Measurements from ENCODE around the gene UBXN2A. TPM values are rescaled to one million over a fixed set of nuclear protein-coding genes. Genes with fewer than 3 reads are reported as not detected.

UBXN2A gene, protein sequence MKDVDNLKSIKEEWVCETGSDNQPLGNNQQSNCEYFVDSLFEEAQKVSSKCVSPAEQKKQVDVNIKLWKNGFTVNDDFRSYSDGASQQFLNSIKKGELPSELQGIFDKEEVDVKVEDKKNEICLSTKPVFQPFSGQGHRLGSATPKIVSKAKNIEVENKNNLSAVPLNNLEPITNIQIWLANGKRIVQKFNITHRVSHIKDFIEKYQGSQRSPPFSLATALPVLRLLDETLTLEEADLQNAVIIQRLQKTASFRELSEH
- polyA plus RNA-seq (2013, experiment 1 of 2): 15.7 TPM
- polyA plus RNA-seq (2013, experiment 2 of 2): 15.8 TPM

DNA sequence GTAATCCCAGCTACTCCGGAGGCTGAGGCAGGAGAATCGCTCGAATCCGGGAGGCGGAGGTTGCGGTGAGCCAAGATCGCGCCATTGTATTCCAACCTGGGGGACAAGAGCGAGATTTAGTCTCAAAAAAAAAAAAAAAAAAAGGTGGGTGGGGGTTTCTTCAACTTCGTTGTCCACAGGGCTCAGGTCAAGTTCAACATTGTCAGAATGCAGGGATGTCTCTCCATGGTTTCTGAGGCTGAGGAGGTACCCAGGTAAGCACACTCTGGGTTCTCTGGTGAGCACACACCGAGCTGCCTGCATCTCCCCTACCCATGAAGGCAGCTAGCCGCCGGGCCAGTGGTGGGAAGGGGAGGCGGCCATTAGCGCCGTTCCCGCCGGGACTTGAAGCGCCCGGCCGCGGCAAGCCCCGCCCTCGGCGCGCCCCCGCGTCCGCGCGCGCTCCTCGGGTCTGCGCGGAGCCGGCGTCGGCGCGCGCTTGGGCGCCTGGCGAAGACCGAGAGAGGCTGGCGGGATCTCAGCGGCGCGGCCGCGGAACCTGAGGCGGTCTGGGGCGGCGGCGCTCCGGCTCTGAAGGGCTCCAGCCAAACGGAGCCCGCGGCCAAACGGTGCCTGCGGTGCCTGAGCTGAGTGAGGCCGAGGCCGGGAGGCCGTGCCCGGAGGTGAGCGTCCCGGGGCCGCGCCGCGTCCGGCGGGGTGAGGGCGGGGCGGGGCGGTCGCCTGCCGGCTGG, at the start of gene UBXN2A:
Gene UBXN2A, plus strand, starts transcription at position 477 of the 731 bp plus-strand sequence. CDS start 17,852 bp downstream, outside the sequence.
- Histone ChIP-seq H3K14ac (ENCODE audit: low read length) (peak within 1 kb of the TSS; percentile 97), H2BK120ac (ENCODE audit: low read depth, low read length) (peak within 1 kb of the TSS; percentile 24), H2BK15ac (ENCODE audit: low read length) (peak within 1 kb of the TSS; percentile 77), H2AK5ac (ENCODE audit: low read depth, low read length) (peak within 1 kb of the TSS; percentile 58), H3K79me1 (ENCODE audit: low read depth, low read length) (no peaks in the 10 kb centered on the region), H2BK12ac (ENCODE audit: low read length) (no peak within 1 kb of the TSS), H4K91ac (ENCODE audit: low read depth, low read length, poor library complexity) (no peak within 1 kb of the TSS), H3K4me3 (ENCODE audit: low read length in 2 of 2) (peak within 1 kb of the TSS; percentile 94 to 97), H4K8ac (ENCODE audit: low read depth, low read length) (no peak within 1 kb of the TSS), H3K4me1 (ENCODE audit: control insufficient read depth in 2 of 2, insufficient read depth in 1 of 2, low read depth in 1 of 2, low read length in 2 of 2) (peaks cover 2 to 5% of the 10 kb centered on the region in 2 donors), H3K18ac (ENCODE audit: low read length) (peak within 1 kb of the TSS; percentile 99), H3K23ac (ENCODE audit: low read depth, low read length, poor library complexity) (peak within 1 kb of the TSS; percentile 90), H3K9ac (ENCODE audit: low read depth, low read length, poor library complexity) (peak within 1 kb of the TSS; percentile 98), H2AFZ (ENCODE audit: low read length) (peak within 1 kb of the TSS; percentile 92), H3K27ac (replicated peaks; ENCODE audit: low read length) (peak within 1 kb of the TSS; percentile 91), H3K4me2 (ENCODE audit: insufficient read depth, low read length, poor library complexity, severe bottlenecking) (peak within 1 kb of the TSS; percentile 76), H3K9me3 (replicated peaks in 1 of 2; ENCODE audit: control insufficient read depth in 2 of 2, insufficient read depth in 1 of 2, low read depth in 1 of 2, low read length in 2 of 2) (no peaks in the 10 kb centered on the region), H3K36me3 (replicated peaks in 1 of 2; ENCODE audit: control insufficient read depth in 2 of 2, insufficient read depth in 2 of 2, low read length in 2 of 2) (peaks cover 0 to 19% of the 10 kb centered on the region in 2 donors), H3K27me3 (ENCODE audit: control insufficient read depth in 3 of 3, insufficient read depth in 3 of 3, low read depth in 1 of 3, low read length in 3 of 3) (peaks cover 0 to 2% (median 0%) of the 10 kb centered on the region in 3 experiments), H3K4ac (ENCODE audit: low read length) (no peak within 1 kb of the TSS), H2BK5ac (ENCODE audit: low read length) (peak within 1 kb of the TSS; percentile 91)
- no CpG with 5 or more reads among the region's 77 CpGs for WGBS, 2 donors (ENCODE audit: extremely low coverage in 2 of 2, insufficient read length in 2 of 2, insufficient replicate concordance in 1 of 2)
- DNase-seq (ENCODE audit: low spot score): peak; percentile 90

DNA sequence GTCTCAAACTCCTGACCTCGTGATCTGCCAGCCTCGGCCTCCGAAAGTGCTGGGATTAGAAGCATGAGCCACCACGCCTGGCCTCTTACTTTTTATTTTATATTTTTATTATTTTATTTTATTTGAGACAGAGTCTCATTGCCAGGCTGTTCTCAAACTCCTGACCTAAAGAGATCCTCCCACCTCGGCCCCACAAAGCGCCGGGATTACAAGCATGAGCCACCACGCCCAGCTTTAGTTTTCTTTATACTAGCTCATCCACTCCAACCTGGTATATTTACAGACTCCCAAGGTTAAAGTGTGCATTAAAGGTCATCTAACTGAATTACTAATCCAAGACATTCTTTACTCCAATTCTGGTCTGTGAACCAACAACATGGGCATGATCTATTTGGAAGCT, 40.1 kb upstream of the UBXN2A start:
- H2BK5ac ChIP-seq (ENCODE audit: low read length): no peak overlapping the region
- H3K4me1 ChIP-seq (ENCODE audit: control insufficient read depth in 2 of 2, insufficient read depth in 1 of 2, low read depth in 1 of 2, low read length in 2 of 2): peaks cover 2 to 7% of the 10 kb centered on the region in 2 donors
- H3K18ac ChIP-seq (ENCODE audit: low read length): no peak overlapping the region
- no peaks in the 10 kb centered on the region for H3K27me3 ChIP-seq (ENCODE audit: control insufficient read depth in 3 of 3, insufficient read depth in 3 of 3, low read depth in 1 of 3, low read length in 3 of 3)
- peaks cover 0 to 4% of the 10 kb centered on the region in 2 donors for H3K36me3 ChIP-seq (replicated peaks in 1 of 2; ENCODE audit: control insufficient read depth in 2 of 2, insufficient read depth in 2 of 2, low read length in 2 of 2)
- no peak overlapping the region for H2AK5ac ChIP-seq (ENCODE audit: low read depth, low read length)
- no peak overlapping the region for H3K4me3 ChIP-seq (ENCODE audit: low read length in 2 of 2)
- WGBS, 2 donors (ENCODE audit: extremely low coverage in 2 of 2, insufficient read length in 2 of 2, insufficient replicate concordance in 1 of 2): no CpG with 5 or more reads among the region's 8 CpGs
- no peak overlapping the region for H3K4me2 ChIP-seq (ENCODE audit: insufficient read depth, low read length, poor library complexity, severe bottlenecking)
- H3K23ac ChIP-seq (ENCODE audit: low read depth, low read length, poor library complexity): no peak overlapping the region
- no peak overlapping the region for H3K27ac ChIP-seq (replicated peaks; ENCODE audit: low read length)
- H2BK120ac ChIP-seq (ENCODE audit: low read depth, low read length): no peak overlapping the region
- no peak overlapping the region for H3K9ac ChIP-seq (ENCODE audit: low read depth, low read length, poor library complexity)
- no peak overlapping the region for H3K14ac ChIP-seq (ENCODE audit: low read length)
- no peak for DNase-seq (ENCODE audit: low spot score)
- no peak overlapping the region for H2AFZ ChIP-seq (ENCODE audit: low read length)
- H3K9me3 ChIP-seq (replicated peaks in 1 of 2; ENCODE audit: control insufficient read depth in 2 of 2, insufficient read depth in 1 of 2, low read depth in 1 of 2, low read length in 2 of 2): peaks cover 0 to 5% of the 10 kb centered on the region in 2 donors
- no peak overlapping the region for H2BK15ac ChIP-seq (ENCODE audit: low read length)
- peaks cover 2% of the 10 kb centered on the region for H3K79me1 ChIP-seq (ENCODE audit: low read depth, low read length)
- no peak overlapping the region for H2BK12ac ChIP-seq (ENCODE audit: low read length)
- H4K8ac ChIP-seq (ENCODE audit: low read depth, low read length): no peak overlapping the region
- no peak overlapping the region for H4K91ac ChIP-seq (ENCODE audit: low read depth, low read length, poor library complexity)
- H3K4ac ChIP-seq (ENCODE audit: low read length): no peak overlapping the region

DNA sequence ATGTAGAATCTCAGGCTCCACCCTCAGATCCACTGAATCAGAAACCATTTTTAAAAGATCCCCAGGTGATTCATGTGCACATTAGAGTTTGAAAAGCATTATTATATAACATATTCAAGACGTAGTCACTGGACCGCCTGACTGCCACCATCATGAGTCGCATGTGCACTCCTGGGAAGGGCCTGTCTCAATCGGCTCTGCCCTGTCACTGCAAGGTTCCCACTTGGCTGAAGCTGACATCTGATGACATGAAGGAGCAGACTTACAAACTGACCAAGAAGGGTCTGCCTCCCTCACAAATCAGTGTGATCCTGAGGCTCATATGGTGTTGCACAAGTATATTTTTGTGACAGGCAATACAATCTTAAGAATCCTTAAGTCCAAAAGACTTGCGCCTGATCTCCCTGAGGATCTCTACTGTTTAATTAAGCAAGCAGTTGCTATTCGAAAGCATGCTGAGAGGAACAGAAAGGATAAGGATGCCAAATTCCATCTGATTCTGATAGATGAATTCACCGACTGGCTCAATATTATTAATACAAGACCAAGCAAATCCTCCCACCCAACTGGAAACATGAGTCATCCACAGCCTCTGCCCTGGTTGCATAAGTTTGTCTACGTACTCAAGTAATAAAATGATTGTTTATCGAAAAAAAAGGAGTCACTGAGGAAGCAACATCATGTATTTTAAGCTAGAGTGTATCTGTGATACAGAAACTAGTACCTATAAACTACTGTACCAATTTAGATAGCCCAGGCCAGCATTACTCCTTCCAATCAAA, 39.5 kb upstream of the UBXN2A start:
- no peak overlapping the region for H2AFZ ChIP-seq (ENCODE audit: low read length)
- H2BK15ac ChIP-seq (ENCODE audit: low read length): no peak overlapping the region
- no peak overlapping the region for H2BK5ac ChIP-seq (ENCODE audit: low read length)
- no peak overlapping the region for H4K91ac ChIP-seq (ENCODE audit: low read depth, low read length, poor library complexity)
- H3K18ac ChIP-seq (ENCODE audit: low read length): no peak overlapping the region
- no CpG with 5 or more reads among the region's 9 CpGs for WGBS, 2 donors (ENCODE audit: extremely low coverage in 2 of 2, insufficient read length in 2 of 2, insufficient replicate concordance in 1 of 2)
- no peak for DNase-seq (ENCODE audit: low spot score)
- H3K14ac ChIP-seq (ENCODE audit: low read length): no peak overlapping the region
- no peaks in the 10 kb centered on the region for H3K27me3 ChIP-seq (ENCODE audit: control insufficient read depth in 3 of 3, insufficient read depth in 3 of 3, low read depth in 1 of 3, low read length in 3 of 3)
- H3K9me3 ChIP-seq (replicated peaks in 1 of 2; ENCODE audit: control insufficient read depth in 2 of 2, insufficient read depth in 1 of 2, low read depth in 1 of 2, low read length in 2 of 2): peaks cover 0 to 5% of the 10 kb centered on the region in 2 donors
- no peak overlapping the region for H2BK12ac ChIP-seq (ENCODE audit: low read length)
- H3K4me1 ChIP-seq (ENCODE audit: control insufficient read depth in 2 of 2, insufficient read depth in 1 of 2, low read depth in 1 of 2, low read length in 2 of 2): peaks cover 3 to 9% of the 10 kb centered on the region in 2 donors
- peaks cover 2% of the 10 kb centered on the region for H3K79me1 ChIP-seq (ENCODE audit: low read depth, low read length)
- no peak overlapping the region for H2BK120ac ChIP-seq (ENCODE audit: low read depth, low read length)
- no peak overlapping the region for H3K9ac ChIP-seq (ENCODE audit: low read depth, low read length, poor library complexity)
- peaks cover 0 to 1% of the 10 kb centered on the region in 2 donors for H3K36me3 ChIP-seq (replicated peaks in 1 of 2; ENCODE audit: control insufficient read depth in 2 of 2, insufficient read depth in 2 of 2, low read length in 2 of 2)
- H3K4ac ChIP-seq (ENCODE audit: low read length): no peak overlapping the region
- no peak overlapping the region for H3K27ac ChIP-seq (replicated peaks; ENCODE audit: low read length)
- H2AK5ac ChIP-seq (ENCODE audit: low read depth, low read length): no peak overlapping the region
- no peak overlapping the region for H3K4me2 ChIP-seq (ENCODE audit: insufficient read depth, low read length, poor library complexity, severe bottlenecking)
- no peak overlapping the region for H4K8ac ChIP-seq (ENCODE audit: low read depth, low read length)
- H3K4me3 ChIP-seq (ENCODE audit: low read length in 2 of 2): no peak overlapping the region
- no peak overlapping the region for H3K23ac ChIP-seq (ENCODE audit: low read depth, low read length, poor library complexity)
